ENCODE data around the gene GATAD2A. TPM values are rescaled to one million over a fixed set of nuclear protein-coding genes. Genes with fewer than 3 reads are reported as not detected.

GATAD2A gene
- total and polyA plus RNA-seq, 9 of the 15 experiments (the other 6 are each of a cell fraction or from before 2014, with no cell fraction given): 2.4 to 226 (median 44.2) TPM

DNA sequence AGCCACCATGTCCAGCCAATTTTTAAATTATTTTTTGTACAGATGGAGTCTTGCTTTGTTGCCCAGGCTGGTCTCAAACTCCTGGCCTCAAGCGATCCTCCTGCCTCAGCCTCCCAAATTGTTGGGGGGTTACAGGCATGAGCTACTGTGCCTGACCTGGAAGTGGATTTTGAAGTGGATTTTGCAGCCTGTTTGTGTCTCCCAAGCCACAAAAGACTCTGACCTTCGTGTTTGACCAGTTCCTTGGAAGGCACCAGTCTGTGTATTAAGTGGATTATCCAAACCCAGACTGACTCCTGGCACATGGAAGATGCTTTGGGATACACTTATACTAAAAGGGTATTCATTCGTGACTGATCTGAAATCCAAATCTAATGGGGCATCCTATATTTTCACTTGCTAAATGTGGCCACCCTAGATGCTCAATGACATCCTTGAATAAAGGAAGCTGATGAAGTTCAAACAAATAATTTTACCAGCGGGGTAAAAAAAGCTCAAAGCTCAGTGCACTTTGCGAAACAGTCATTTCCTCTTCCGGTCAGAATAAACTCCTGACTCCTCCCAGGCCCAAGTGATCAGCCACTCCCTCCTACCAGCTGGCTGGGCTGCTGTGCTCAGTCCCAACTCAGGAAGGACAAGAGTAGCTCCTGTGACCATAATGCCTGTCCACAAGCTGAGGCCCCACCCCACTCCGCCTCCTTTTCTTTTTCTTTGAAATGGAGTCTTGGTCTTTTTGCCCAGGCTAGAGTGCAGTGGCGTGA lies 32.6 kb upstream of the GATAD2A start (continued):
- TF ChIP-seq NCOA4 (IDR thresholded peaks at IDR 0.05; ENCODE audit: partially characterized antibody) (no peak), TAL1 (IDR thresholded peaks at IDR 0.05) (no peak), ESRRB (CRISPR knock-in tag; IDR thresholded peaks at IDR 0.05; ENCODE audit: borderline replicate concordance) (no peak), MED1 (CRISPR knock-in tag; IDR thresholded peaks at IDR 0.05; ENCODE audit: borderline replicate concordance) (no peak), MEIS2 (IDR thresholded peaks at IDR 0.05; ENCODE audit: partially characterized antibody) (no peak), NCOA1 (IDR thresholded peaks at IDR 0.05; ENCODE audit: low read depth) (no peak), ZNF263 (CRISPR knock-in tag; IDR thresholded peaks at IDR 0.05; ENCODE audit: borderline replicate concordance) (peak; percentile 49; the same call in 1 of the 2 replicates), ZNF175 (CRISPR knock-in tag; IDR thresholded peaks at IDR 0.05; ENCODE audit: low read depth) (0 out of 2 replicates have a peak, but pooled peaks have one; percentile 44), ZC3H11A (IDR thresholded peaks at IDR 0.05; ENCODE audit: low read depth, low read length) (no peak), HOMEZ (CRISPR knock-in tag; IDR thresholded peaks at IDR 0.05) (no peak), NFRKB (IDR thresholded peaks at IDR 0.05; ENCODE audit: low read depth) (peak; percentile 63; the same call in 1 of the 2 replicates)
- TF ChIP-seq, protein P1, sequence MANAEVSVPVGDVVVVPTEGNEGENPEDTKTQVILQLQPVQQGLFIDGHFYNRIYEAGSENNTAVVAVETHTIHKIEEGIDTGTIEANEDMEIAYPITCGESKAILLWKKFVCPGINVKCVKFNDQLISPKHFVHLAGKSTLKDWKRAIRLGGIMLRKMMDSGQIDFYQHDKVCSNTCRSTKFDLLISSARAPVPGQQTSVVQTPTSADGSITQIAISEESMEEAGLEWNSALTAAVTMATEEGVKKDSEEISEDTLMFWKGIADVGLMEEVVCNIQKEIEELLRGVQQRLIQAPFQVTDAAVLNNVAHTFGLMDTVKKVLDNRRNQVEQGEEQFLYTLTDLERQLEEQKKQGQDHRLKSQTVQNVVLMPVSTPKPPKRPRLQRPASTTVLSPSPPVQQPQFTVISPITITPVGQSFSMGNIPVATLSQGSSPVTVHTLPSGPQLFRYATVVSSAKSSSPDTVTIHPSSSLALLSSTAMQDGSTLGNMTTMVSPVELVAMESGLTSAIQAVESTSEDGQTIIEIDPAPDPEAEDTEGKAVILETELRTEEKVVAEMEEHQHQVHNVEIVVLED (CRISPR knock-in tag; IDR thresholded peaks at IDR 0.05): no peak
- TF ChIP-seq, protein P2, sequence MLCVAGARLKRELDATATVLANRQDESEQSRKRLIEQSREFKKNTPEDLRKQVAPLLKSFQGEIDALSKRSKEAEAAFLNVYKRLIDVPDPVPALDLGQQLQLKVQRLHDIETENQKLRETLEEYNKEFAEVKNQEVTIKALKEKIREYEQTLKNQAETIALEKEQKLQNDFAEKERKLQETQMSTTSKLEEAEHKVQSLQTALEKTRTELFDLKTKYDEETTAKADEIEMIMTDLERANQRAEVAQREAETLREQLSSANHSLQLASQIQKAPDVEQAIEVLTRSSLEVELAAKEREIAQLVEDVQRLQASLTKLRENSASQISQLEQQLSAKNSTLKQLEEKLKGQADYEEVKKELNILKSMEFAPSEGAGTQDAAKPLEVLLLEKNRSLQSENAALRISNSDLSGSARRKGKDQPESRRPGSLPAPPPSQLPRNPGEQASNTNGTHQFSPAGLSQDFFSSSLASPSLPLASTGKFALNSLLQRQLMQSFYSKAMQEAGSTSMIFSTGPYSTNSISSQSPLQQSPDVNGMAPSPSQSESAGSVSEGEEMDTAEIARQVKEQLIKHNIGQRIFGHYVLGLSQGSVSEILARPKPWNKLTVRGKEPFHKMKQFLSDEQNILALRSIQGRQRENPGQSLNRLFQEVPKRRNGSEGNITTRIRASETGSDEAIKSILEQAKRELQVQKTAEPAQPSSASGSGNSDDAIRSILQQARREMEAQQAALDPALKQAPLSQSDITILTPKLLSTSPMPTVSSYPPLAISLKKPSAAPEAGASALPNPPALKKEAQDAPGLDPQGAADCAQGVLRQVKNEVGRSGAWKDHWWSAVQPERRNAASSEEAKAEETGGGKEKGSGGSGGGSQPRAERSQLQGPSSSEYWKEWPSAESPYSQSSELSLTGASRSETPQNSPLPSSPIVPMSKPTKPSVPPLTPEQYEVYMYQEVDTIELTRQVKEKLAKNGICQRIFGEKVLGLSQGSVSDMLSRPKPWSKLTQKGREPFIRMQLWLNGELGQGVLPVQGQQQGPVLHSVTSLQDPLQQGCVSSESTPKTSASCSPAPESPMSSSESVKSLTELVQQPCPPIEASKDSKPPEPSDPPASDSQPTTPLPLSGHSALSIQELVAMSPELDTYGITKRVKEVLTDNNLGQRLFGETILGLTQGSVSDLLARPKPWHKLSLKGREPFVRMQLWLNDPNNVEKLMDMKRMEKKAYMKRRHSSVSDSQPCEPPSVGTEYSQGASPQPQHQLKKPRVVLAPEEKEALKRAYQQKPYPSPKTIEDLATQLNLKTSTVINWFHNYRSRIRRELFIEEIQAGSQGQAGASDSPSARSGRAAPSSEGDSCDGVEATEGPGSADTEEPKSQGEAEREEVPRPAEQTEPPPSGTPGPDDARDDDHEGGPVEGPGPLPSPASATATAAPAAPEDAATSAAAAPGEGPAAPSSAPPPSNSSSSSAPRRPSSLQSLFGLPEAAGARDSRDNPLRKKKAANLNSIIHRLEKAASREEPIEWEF (CRISPR knock-in tag; IDR thresholded peaks at IDR 0.05): no peak
- TF ChIP-seq, protein P3, sequence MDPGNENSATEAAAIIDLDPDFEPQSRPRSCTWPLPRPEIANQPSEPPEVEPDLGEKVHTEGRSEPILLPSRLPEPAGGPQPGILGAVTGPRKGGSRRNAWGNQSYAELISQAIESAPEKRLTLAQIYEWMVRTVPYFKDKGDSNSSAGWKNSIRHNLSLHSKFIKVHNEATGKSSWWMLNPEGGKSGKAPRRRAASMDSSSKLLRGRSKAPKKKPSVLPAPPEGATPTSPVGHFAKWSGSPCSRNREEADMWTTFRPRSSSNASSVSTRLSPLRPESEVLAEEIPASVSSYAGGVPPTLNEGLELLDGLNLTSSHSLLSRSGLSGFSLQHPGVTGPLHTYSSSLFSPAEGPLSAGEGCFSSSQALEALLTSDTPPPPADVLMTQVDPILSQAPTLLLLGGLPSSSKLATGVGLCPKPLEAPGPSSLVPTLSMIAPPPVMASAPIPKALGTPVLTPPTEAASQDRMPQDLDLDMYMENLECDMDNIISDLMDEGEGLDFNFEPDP (CRISPR knock-in tag; IDR thresholded peaks at IDR 0.05): no peak
- TF ChIP-seq, protein P4, sequence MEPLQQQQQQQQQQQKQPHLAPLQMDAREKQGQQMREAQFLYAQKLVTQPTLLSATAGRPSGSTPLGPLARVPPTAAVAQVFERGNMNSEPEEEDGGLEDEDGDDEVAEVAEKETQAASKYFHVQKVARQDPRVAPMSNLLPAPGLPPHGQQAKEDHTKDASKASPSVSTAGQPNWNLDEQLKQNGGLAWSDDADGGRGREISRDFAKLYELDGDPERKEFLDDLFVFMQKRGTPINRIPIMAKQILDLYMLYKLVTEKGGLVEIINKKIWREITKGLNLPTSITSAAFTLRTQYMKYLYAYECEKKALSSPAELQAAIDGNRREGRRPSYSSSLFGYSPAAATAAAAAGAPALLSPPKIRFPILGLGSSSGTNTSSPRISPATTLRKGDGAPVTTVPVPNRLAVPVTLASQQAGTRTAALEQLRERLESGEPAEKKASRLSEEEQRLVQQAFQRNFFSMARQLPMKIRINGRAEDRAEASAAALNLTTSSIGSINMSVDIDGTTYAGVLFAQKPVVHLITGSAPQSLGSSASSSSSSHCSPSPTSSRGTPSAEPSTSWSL (CRISPR knock-in tag; IDR thresholded peaks at IDR 0.05; ENCODE audit: borderline replicate concordance): no peak
